Large intestine (tissue), 3 donors: ENCODE measurements around the gene SLC35E1. TPM values are rescaled to one million over a fixed set of nuclear protein-coding genes. Genes with fewer than 3 reads are reported as not detected.
A peak's percentile ranks its signal among the peaks of the same experiment; 100 is the strongest.

Experiments
- DNase-seq, 2 donors: peaks; one replicate each; pipeline versions ENCODE4 v3.0.0 to v3.0.0-alpha.2; 2013
- H3K27ac ChIP-seq: one replicate; pipeline ENCODE4 v1.5.1; 2013; ENCODE audit warnings: low read length
- H3K27me3 ChIP-seq: 2 replicates; pipeline ENCODE4 v1.6.1; 2013; ENCODE audit warnings: low read length; ENCODE audit not compliant: control insufficient read depth, insufficient read depth
- H3K36me3 ChIP-seq: 2 replicates; pipeline ENCODE4 v1.6.1; 2013; ENCODE audit warnings: low read length; ENCODE audit not compliant: control insufficient read depth, insufficient read depth
- H3K4me1 ChIP-seq: one replicate; pipeline ENCODE4 v1.6.1; 2013; ENCODE audit warnings: low read length; ENCODE audit not compliant: control insufficient read depth, insufficient read depth
- H3K4me3 ChIP-seq: one replicate; pipeline ENCODE4 v1.5.1; 2013; ENCODE audit warnings: low read length
- H3K9me3 ChIP-seq: one replicate; pipeline ENCODE4 v1.6.1; 2013; ENCODE audit warnings: mild to moderate bottlenecking, low read depth, low read length, moderate library complexity; ENCODE audit not compliant: control insufficient read depth
- WGBS: methylation state at CpG from one replicate; pipeline ENCODE4 v1.1.5; 2013; ENCODE audit warnings: low lambda C conversion rate; ENCODE audit not compliant: insufficient coverage; 5-methylcytosine and 5-hydroxymethylcytosine counted together
- polyA plus RNA-seq: library from polyadenylated mRNA; unstranded; fragments of 120-200 nt; gene quantifications from one replicate; pipeline ENCODE4 v1.2.1, GENCODE V29; 2013

Gene SLC35E1
- polyA plus RNA-seq, 1 donor = 34.0 TPM

GRCh38 chr19:16581971-16582343 is 9.7 kb upstream of the SLC35E1 start:
- Histone ChIP-seq H3K36me3 (peaks cover 33% of the 10 kb centered on the region), H3K27ac (peak overlapping the region; percentile 47), H3K4me1 (peaks cover 25% of the 10 kb centered on the region), H3K9me3 (no peaks in the 10 kb centered on the region), H3K27me3 (no peaks in the 10 kb centered on the region), H3K4me3 (no peak overlapping the region)
- DNase-seq = no peak
- no CpG with 5 or more reads among the region's 6 CpGs for WGBS

GRCh38 chr19:16581145-16581970 is 9.1 kb upstream of the SLC35E1 start:
- no peak for DNase-seq
- no peaks in the 10 kb centered on the region for H3K9me3 ChIP-seq
- no CpG with 5 or more reads among the region's 12 CpGs for WGBS
- peak overlapping the region; percentile 47 for H3K27ac ChIP-seq
- H3K36me3 ChIP-seq = peaks cover 39% of the 10 kb centered on the region
- H3K4me3 ChIP-seq = no peak overlapping the region
- peaks cover 24% of the 10 kb centered on the region for H3K4me1 ChIP-seq
- H3K27me3 ChIP-seq = no peaks in the 10 kb centered on the region

GRCh38 chr19:16579381-16579780 is 7.2 kb upstream of the SLC35E1 start:
- DNase-seq = no peak
- Histone ChIP-seq H3K4me1 (peaks cover 7% of the 10 kb centered on the region), H3K9me3 (no peaks in the 10 kb centered on the region), H3K4me3 (no peak overlapping the region), H3K27me3 (no peaks in the 10 kb centered on the region), H3K27ac (no peak overlapping the region), H3K36me3 (peaks cover 56% of the 10 kb centered on the region)
- WGBS = 100% methylated on average over 1 of the region's 4 CpGs

DNA sequence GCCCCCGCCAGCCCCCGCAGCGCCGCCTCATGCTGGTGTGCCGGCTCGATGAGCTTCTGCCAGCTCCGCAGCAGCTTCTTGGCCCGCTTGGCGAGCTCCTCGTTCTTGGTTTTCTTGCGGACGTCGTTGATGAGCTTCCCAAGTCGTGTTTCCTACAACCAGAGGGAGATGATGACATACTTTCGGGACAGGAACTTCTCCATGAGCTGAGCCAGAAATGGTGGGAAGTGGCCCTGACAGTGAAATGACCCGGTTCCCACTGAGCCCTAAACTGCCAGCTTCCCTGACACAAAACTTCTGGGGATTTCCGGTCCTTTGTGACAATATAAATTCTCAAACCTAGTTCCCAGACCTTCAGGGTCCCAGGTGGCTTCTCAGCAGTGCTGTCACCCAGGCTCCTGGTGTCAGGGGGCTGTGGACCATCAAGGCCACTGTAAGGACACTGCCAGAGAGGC is 5.3 kb upstream of the SLC35E1 start:
- WGBS = 97% methylated on average over 6 of the region's 17 CpGs
- Histone ChIP-seq H3K27me3 (no peaks in the 10 kb centered on the region), H3K27ac (no peak overlapping the region), H3K4me1 (peaks cover 8% of the 10 kb centered on the region), H3K9me3 (no peaks in the 10 kb centered on the region), H3K4me3 (no peak overlapping the region), H3K36me3 (peaks cover 56% of the 10 kb centered on the region)
- no peak for DNase-seq

GRCh38 chr19:16576690-16577530 is 4.7 kb upstream of the SLC35E1 start:
- H3K9me3 ChIP-seq = no peaks in the 10 kb centered on the region
- peaks cover 53% of the 10 kb centered on the region for H3K36me3 ChIP-seq
- H3K4me3 ChIP-seq = no peak overlapping the region
- H3K27me3 ChIP-seq = no peaks in the 10 kb centered on the region
- no peak for DNase-seq
- no peak overlapping the region for H3K27ac ChIP-seq
- H3K4me1 ChIP-seq = peaks cover 8% of the 10 kb centered on the region
- WGBS = no CpG with 5 or more reads among the region's 52 CpGs

- no CpG with 5 or more reads among the region's 48 CpGs for WGBS
- Histone ChIP-seq H3K36me3 (peaks cover 47% of the 10 kb centered on the region), H3K4me3 (no peak overlapping the region), H3K27me3 (no peaks in the 10 kb centered on the region), H3K9me3 (no peaks in the 10 kb centered on the region), H3K4me1 (peaks cover 12% of the 10 kb centered on the region), H3K27ac (no peak overlapping the region)
- no peak for DNase-seq
Measured at GRCh38 chr19:16575861-16576689, 3.9 kb upstream of the SLC35E1 start.

GRCh38 chr19:16575282-16575681 is 3.1 kb upstream of the SLC35E1 start:
- Histone ChIP-seq H3K4me1 (peaks cover 14% of the 10 kb centered on the region), H3K9me3 (no peaks in the 10 kb centered on the region), H3K4me3 (no peak overlapping the region), H3K27ac (no peak overlapping the region), H3K36me3 (peaks cover 49% of the 10 kb centered on the region), H3K27me3 (no peaks in the 10 kb centered on the region)
- whole genome bisulfite sequencing = no CpG with 5 or more reads among the region's 2 CpGs
- DNase-seq = no peak

GRCh38 chr19:16573925-16574324 is 1.7 kb upstream of the SLC35E1 start:
- Histone ChIP-seq H3K27ac (no peak overlapping the region), H3K36me3 (peaks cover 44% of the 10 kb centered on the region), H3K27me3 (no peaks in the 10 kb centered on the region), H3K4me3 (no peak overlapping the region), H3K9me3 (no peaks in the 10 kb centered on the region), H3K4me1 (peaks cover 14% of the 10 kb centered on the region)
- no peak for DNase-seq

DNA sequence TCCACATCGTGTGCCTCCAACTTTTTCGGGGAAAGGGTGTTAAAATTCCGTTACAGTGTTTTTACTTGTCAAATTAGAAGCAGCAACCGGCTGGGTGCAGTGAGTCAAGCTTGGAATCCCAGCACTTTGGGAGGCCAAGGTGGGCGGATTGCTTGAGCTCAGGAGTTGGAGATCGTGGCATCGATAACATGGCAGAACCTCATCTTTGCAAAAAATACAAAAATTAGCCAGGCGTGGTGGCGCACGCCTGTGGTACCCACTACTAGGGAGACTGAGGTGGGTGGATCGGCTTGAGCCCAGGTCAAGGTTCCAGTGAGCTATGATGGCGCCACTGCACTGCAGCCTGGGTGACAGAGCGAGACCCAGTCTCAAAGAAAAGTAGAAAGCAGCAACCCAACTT is 1.1 kb upstream of the SLC35E1 start:
- Histone ChIP-seq H3K4me1 (peaks cover 14% of the 10 kb centered on the region), H3K36me3 (peaks cover 44% of the 10 kb centered on the region), H3K4me3 (peak overlapping the region; percentile 80), H3K27me3 (no peaks in the 10 kb centered on the region), H3K27ac (peak overlapping the region; percentile 81), H3K9me3 (no peaks in the 10 kb centered on the region)
- WGBS = no CpG with 5 or more reads among the region's 13 CpGs
- no peak for DNase-seq

DNA sequence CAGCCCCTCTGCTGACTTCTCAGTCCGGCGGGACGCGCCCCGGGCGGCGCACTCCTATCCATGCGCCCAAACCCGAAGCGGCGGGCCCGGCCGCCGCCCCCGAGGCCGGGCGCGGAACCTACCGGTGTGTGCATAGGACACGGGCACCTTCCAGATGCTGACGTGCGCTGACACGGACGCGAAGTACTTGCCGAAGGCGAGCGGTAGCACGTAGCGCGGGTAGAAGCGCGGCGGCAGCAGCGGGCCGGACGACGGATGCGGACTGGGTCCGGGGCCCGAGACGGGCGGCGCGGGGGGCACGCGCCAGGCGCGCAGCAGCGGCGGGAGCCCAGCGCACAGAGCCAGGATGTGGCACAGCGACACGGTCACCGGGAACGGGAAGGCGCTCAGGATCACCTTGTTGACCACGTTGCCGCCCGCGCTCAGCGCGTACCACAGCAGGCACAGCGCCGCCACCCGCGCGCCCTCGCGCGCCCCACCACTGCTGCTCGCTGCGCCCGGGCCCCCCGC is 338 bp downstream of the SLC35E1 start:
- Histone ChIP-seq H3K4me1 (peaks cover 14% of the 10 kb centered on the region), H3K36me3 (peaks cover 47% of the 10 kb centered on the region), H3K4me3 (peak overlapping the region; percentile 57), H3K27ac (no peak overlapping the region), H3K27me3 (no peaks in the 10 kb centered on the region), H3K9me3 (no peaks in the 10 kb centered on the region)
- WGBS = no CpG with 5 or more reads among the region's 75 CpGs
- no peak for DNase-seq
